ENCODE data around the gene JMJD1C.

The JMJD1C gene

DNA sequence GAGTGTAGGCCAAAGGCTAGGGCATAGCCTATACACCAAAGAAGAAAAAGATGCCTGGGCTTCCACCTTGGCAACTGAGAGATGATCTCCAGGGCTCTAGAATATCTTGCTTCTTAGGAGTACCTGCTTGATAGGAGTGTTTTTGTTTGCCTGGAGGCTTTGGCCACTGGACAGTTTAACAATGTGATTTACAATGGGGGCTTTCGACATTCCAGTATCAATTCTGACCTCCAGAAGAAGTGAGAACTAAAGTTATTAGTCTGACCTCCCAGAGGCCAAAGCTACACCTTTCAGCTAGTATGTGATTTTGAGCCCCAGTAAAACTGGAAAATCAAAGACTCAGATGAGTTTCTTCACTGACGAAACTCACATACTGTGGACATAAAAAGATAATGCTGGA is 96.1 kb downstream of the JMJD1C start:
- TF ChIP-seq, protein P1, sequence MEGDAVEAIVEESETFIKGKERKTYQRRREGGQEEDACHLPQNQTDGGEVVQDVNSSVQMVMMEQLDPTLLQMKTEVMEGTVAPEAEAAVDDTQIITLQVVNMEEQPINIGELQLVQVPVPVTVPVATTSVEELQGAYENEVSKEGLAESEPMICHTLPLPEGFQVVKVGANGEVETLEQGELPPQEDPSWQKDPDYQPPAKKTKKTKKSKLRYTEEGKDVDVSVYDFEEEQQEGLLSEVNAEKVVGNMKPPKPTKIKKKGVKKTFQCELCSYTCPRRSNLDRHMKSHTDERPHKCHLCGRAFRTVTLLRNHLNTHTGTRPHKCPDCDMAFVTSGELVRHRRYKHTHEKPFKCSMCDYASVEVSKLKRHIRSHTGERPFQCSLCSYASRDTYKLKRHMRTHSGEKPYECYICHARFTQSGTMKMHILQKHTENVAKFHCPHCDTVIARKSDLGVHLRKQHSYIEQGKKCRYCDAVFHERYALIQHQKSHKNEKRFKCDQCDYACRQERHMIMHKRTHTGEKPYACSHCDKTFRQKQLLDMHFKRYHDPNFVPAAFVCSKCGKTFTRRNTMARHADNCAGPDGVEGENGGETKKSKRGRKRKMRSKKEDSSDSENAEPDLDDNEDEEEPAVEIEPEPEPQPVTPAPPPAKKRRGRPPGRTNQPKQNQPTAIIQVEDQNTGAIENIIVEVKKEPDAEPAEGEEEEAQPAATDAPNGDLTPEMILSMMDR (IDR thresholded peaks at IDR 0.05; ENCODE audit: low read depth, low read length) = no peak
- no peak for DNase-seq (ENCODE audit: extremely low read depth, low read depth)

DNA sequence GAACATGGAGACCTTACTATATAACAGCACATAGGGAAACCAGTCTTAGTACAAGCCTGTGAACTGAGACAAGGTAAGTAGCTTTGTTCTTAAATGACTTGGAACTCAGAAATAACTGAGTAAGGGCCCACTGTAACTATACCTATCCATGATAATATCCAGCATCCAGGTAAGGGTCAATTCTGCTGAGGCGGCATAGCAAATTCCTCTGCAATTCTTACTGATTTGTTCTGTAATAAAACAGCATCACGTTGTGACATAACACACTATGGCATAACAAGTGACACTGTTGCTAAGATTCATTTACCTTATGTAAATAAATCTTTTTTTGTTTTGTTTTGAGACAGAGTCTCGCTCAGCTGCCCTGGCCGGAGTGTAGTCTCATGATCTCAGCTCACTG is 97.4 kb downstream of the JMJD1C start:
- TF ChIP-seq, protein P1 (IDR thresholded peaks at IDR 0.05; ENCODE audit: low read depth, low read length) = no peak
- no peak for DNase-seq (ENCODE audit: extremely low read depth, low read depth)

DNA sequence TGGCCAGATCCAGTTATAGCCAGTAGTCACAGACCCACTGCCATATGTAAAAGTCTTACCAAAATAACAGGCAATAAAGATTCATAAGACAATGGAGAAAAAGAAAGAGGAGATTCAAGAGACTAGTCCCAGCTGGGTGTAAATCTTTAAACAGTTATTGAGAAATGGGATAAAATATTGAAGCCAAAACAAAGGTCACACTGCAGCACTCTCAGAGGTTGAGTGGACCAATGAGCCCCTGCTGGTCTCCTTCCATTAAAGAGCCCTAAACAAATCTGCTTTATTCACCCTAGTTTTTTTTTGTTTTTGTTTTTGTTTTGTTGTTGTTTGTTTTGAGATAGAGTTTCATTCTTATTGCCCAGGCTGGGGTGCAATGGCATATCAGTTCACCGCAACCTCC is 98.8 kb downstream of the JMJD1C start:
- TF ChIP-seq, protein P1 (IDR thresholded peaks at IDR 0.05; ENCODE audit: low read depth, low read length) = no peak
- DNase-seq (ENCODE audit: extremely low read depth, low read depth) = no peak

DNA sequence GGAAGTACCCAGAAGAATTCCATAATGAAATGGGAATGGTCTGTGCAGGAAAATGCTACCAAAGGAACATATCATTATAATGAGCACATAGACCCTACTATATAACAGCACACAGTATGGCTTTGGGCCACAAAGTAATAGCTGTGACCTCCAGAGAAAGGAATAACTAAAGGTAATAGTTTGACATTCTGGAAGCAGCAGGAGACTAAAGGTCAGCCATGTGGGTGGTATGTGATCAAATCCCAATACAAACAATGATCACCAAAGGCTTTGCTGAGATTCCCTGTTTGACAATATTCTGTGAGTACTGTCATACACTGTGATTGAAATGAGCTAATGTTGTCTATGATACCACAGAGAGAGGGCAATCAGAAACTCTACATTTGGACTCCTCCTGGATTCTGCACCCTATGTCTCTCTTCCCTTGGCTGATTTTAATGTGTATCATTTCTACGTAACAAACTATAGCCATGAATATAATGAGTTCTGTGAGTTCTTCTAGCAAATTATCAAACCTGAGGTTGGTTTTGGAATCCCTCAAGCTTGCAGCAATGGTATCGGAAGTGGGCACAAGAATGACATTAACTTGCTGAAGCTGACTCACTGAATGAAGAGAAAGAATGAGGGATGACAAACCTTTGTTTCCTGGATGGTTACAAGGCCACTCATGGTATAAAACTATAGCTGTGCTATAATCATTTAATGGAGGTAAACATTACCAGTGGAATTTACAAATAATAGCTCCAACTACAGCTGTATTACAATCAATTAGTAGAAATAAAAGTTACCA is 99.6 kb downstream of the JMJD1C start:
- DNase-seq (ENCODE audit: extremely low read depth, low read depth) = no peak
- TF ChIP-seq, protein P1 (IDR thresholded peaks at IDR 0.05; ENCODE audit: low read depth, low read length) = no peak

DNA sequence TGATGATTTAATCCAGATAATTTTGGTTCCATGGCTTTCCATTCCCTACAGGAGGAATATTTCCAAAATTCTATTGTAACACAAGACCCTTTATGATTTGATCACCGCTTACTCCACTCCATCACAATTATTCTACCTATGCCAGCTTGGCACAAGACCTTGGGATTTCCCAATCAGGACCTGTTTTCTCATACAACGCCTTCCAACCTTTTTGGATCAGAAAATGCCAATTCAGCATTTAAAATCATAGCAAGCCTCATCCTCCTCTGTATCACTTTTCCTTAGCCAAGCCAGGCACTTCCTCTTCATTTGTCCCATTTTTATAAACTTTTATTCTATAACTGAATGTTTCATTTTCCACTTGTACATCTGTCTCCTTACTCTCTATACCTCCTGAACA is 100.9 kb downstream of the JMJD1C start:
- TF ChIP-seq, protein P1 (IDR thresholded peaks at IDR 0.05; ENCODE audit: low read depth, low read length) = no peak
- DNase-seq (ENCODE audit: extremely low read depth, low read depth) = no peak

DNA sequence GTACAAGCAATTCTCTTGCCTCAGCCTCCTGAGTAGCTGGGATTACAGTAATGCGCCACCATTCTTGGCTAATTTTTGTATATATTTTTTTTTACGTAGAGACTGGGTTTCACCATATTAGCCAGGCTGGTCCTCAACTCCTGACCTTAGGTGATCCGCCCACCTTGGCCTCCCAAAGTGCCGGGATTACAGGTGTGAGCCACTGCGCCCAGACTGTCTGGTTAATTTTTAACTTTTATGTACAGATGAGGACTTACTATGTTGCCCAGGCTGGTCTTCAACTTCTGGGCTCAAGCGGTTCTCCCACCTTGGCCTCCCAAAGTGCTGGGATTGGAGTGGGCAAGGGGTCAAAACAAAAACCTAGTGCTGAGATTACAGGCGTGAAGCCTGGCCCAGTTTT is 101.8 kb downstream of the JMJD1C start:
- TF ChIP-seq, protein P1 (IDR thresholded peaks at IDR 0.05; ENCODE audit: low read depth, low read length) = no peak
- no peak for DNase-seq (ENCODE audit: extremely low read depth, low read depth)

DNA sequence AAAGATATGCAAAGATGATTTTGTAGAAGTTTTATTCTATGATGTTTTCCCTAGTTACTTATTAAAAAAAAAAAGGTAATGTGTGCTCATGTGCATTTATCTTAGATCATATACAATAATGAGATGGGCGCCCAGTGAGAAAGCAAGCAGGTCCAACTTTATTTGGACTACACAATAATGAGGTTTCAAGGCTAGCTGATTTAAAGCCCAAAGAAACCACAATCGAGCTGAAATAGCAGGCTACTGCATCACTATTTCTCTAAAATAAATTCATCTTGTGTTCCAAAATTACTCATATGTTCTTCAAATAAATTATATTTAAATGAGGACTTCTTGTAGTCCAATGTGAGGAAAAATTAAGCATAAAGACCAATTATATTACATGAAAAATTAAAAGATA is 110.1 kb downstream of the JMJD1C start:
- no peak for DNase-seq (ENCODE audit: extremely low read depth, low read depth)
- TF ChIP-seq, protein P1 (IDR thresholded peaks at IDR 0.05; ENCODE audit: low read depth, low read length) = no peak

Data from AG09319 (cell line).